Glomerular endothelial cell (primary cell): ENCODE results near the gene SPI1. TPM values are rescaled to one million over a fixed set of nuclear protein-coding genes. Genes with fewer than 3 reads are reported as not detected.
"Not testable (repeated sequence)": the region's sequence is repeated elsewhere in the genome, so short reads cannot be mapped to it uniquely, and the experiment has no call there.

ENCODE experiments used
- DNase-seq: peaks from one replicate; pipeline ENCODE4 v3.0.0-alpha.2; 2011; ENCODE audit warnings: low read depth, low spot score; ENCODE audit errors: extremely low read depth
- total RNA-seq: library from RNA; depleted of rRNA; stranded (reverse); fragments of >200 nt; gene quantifications from 2 replicates; pipeline ENCODE4 v1.2.3, GENCODE V29; 2015

The SPI1 gene
- total RNA-seq, 1 donor from 2014 or later: not detected

DNA sequence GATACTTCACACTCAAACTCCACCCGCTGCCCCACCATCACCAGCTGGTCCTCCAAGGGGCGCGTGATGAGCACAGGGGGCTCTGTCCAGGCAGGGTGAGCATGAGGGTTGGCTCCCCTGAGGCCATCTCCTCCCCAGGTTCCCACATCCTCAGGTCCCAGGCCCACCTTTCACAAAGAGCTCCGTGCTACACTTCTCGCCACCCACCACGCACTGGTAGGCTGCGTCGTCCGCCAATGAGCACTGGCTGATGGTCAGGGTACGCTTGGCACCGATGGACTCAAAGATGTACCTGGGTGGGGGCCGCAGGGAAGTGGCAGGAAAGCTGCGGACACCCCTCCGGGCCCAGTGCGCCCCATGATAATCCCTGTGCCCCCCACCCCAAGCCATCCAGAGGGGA lies 35.5 kb downstream of the SPI1 start:
- no peak for DNase-seq

DNA sequence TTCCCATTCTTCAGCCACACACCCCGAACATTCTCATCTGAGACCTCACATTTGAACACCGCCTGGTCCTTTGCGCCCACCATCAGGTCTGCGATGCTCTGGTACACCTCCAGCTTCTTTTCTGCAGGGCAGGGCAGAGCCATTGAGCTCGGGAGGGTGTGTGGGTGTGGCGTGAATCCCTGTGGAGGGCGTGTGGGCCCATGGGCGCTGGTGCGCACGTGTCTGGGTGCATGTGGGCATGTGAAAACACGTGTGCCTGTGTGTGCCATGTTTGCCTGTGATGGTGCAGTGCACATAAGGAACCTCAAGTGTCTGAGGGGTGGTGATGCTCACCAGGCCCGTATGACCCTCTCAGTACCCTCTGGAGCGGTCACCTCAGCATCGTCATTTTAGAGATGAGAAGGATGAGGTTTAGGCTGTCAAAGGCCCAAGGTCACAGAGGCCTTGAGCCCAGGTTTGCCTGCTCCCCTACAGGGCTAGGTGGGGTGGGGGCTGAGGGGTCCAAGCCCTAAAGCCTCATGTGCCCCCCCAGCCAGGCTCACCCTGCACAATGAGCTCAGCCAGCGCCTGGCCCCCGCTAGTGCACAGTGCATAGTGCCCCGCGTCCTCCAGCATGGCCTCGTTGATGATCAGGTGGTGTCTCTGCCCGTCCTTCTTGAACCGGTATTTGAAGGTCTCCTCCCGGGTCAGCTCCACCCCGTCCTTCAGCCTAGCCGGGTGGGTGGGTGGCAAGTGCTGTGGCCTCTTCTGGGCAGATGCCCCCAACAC lies 36.1 kb downstream of the SPI1 start:
- DNase-seq: no peak

DNA sequence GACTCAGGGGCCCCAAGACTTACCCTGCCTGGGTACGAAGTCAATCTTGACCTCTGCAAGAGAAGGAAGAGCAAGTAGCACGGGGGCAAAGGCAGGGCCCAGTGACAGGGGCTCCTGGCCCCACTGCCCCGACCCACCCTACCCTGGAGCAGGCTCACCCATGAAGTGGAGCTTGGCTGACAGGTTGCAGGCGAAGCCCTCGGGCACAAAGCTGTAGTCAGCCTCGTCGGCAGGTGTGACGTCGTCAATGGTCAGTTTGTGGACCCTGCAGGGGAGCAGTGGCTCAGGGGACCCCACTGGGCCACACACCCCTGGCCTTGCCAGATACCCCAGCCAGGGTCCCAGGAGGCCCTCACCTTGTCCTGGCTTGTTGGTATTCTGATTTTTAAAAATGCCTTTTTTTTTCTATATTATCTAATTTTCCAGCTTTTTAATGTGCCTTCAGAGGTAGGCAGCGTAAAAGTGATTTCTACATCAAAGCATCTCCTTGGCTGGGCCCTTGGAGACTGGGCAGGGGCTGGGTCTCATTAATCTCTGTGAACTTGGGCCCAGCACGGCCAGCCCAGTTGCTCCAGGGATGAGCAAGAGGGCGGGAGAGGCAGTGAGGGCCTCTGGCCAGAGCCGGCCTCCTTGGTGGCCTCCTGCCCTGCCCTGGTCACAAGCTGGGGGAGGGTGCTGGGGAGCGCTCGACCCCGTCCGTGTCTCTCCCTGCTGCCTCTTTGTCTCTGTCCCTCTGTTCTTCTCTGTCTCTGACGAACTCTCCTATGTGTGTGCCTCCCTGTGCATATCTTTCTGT lies 37.2 kb downstream of the SPI1 start:
- no peak for DNase-seq

DNA sequence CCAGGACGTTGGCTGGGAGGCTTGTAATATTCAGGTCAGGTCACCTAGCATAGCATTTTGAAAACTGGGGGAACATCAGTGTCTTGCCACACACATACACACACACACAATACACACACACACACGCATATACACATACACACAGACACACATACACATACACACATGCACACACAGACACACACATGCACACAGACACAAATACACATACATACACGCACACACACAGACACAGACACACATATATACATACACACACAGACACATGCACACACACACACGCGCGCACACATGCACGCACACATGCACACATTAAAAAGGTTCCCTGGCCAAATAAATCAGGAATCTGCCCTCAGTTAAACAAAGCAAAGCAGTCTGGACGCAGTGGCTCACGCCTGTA lies 38.3 kb downstream of the SPI1 start:
- DNase-seq: no peak

DNA sequence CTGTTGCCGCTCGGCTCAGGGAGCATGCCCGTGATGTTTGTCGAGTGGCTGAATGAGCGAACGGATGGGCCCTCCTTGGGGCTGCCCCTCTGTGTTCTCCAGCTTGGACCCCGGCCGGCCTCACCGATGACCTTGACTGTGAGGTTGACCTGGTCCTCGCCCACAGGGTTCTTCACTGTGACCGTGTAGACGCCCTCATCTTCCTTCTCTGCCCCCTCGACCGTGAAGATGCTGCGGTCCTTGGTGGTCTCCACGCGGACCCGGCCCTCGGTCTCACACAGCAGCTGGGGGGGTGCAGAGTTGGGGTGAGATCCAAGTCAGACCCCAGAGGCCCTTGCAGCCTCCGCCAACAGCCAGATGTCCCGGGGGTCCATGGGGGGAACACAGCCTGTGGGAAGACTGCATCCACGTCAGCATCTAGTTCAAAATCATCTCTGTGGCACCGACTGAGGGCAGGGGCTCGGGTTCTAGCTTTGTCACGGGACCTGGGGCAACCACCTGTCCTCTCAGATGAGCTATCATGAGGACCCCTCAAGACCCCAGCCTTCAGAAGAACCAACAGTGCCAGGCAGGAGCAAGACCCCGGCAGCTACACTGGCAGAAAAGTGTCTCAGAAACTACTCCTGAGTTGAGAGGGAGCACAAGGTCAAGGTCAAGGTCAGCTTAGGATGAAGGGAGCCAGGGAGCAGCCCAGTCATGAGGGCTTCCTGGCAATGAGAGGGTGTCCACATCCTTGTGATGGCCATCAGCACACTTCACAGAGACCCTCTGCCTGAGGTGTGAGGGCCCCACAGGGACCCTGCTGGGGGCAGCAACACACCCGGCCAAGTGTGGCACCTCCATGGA lies 39.7 kb downstream of the SPI1 start:
- DNase-seq: no peak

DNA sequence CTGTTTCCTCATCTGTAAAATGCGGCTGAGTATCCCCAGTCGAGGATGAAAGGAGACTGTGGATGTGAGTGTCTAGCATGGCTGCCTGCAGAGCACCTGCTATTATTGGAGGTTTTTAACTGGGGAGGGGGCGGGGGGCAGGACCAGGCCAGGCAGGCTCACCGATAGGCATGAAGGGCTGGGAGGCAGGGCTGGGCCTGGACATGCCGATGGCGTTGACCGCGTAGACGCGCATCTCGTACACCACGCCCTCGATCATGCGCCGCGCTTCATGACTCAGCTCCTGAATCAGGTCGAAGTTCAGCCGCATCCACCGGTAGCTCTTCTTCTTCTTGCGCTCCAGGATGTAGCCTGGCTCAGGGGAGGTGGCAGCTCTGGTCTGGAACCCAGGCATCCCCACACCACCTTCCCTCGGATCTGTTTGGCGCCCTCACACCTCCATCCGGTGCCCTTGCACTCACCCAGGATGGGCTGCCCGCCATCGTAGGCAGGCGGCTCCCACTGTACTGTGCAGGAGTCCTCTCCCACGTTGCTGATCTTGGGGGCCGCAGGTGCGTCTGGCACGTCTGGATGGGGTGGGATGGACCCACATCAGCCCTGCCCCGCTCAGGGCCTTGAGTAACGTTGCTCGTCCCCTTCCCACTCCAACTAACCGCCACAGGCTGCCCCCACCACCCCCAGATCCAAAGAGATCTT lies 41.0 kb downstream of the SPI1 start:
- DNase-seq: no peak

DNA sequence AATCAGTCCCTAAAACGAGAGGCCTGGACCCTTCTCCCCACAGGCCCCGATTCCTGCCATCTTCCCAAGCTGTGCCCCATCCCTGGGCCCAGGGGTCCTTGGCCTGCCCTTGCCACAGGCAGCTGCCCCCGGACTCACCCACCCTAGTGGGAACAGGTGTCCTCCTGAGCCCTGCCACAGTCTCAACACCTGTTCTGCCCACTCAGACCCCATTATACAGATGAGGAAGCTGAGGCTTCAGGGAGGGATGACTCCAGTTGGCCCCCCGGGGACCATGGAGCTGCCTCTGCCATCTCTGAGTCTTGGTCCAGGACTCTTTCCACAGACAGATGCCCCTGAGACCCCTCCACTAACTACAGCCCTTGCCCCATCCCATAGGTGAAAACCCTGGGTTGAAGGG lies 41.8 kb downstream of the SPI1 start:
- no peak for DNase-seq

DNA sequence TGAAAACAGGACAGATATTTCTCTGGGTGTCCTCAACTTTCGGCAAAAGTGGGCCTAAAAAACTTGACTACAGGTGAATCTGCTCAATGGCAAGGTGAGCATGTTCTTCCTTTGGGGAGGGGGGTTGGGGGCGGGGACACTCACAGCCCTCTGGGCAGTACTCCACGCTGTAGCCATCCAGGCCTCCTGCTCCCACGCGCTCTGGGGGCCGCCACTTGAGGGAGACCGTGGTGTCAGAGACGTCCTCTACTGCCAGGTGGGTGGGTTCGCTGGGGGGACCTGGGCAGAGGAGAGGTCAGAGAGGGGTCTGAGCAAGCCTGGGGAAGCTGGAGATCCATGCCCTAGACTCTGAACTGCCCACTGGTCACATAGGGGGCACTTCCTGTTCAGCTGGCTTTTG lies 42.6 kb downstream of the SPI1 start:
- DNase-seq: no peak

DNA sequence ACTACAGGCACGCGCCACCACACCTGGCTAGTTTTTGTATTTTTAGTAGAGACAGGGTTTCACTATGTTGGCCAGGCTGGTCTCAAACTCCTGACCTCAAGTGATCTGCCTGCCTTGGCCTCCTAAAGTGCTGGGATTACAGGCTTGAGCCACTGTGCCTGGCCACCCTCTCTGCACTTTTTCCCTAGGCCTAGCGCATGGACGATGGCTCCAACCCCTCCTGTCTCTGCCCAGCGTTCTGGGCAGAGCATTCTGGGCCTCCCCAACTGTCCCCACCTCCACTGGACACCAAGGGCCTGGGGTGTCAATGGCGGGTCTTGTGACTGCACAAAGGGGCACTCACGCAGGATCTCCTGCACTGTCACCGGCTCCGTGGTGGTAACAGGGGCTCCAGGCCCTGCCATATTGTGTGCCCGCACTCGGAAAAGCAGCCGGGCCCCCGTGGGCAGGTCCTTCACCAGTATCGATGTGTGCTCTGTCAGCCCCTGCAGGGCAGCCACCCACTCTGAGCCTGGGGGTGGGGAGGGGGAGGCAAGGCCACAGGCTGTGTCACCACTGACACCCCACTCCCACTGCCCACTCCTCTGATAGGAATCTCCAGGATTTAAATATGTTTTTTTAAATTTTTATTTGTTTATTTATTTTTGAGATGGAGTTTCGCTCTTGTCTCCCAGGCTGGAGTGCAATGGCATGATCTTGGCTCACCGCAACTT lies 43.5 kb downstream of the SPI1 start:
- not testable (repeated sequence) for DNase-seq

DNA sequence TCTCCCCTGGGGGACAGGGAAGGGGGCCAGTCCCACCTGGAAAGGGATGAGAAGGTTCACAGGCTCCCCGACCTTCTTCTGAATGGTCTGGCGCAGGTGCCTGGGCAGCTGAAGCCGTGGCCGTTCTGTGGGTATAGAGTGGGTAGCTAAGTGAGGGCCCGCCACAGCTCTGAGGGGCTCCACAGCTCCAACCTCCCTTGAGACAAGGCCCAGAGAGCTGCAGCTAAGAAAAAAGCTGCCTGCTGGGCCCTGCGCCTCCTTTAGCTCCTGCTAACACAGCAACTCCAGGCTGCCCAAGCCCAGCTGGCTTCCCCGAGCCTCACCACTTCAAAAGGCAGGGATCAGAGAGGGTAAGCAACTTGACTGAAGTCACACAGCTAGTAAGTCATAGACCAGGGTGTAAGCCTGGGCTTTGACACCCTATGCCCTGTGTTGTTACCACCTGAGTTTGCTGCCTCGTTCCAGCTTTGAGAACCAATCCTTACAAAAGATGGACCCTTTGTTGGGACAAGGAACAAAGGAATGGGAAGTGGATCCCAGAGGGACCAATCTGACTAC lies 44.4 kb downstream of the SPI1 start:
- no peak for DNase-seq

DNA sequence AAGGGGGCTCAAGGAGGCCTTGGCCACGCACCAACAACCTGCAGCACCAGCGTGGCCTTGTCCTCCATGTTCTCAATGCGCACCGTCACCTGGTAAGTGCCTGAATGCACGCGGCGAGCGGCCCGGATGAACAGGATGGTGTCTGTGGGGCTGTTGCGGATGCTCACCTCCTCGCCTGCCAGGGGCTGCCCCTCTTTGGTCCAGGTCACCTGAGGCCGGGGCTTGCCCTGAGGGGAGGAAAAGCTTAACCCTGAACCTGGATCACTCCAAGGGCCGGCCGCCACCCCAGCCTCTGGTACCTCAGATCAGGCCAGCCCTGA lies 44.9 kb downstream of the SPI1 start:
- no peak for DNase-seq

DNA sequence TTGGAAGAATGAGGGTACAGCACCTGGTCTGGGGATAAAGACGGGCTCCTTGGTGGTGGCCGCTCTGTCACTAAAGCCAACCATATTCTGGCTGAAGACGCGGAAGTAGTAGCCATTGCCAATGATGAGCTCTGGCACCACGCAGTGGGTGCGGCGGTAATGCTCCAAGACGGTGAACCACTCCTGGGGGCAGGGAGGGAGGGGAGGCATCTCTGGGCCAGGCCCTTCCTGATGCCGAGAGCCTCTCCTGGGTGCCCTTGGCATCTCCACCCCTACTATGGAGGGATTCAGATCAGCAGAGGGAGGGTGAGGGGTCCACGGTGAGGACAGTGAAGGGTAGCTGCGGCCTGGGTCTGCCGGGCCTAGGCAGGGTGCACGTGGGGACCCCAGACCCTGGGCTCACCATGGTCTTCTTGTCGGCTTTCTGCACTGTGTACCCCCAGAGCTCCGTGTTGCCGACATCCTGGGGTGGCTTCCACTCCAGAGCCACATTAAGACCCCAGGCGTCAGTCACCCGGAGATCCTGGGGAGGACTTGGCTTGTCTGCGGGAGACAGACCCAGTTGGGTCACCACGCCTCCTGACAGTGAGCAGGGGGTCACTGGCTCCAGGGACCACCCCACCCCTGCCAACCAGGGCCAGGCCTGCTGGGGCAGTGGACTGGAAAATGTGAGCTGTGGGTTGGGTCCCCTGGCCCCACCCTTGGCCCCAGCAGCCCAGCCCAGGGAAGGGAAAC lies 45.4 kb downstream of the SPI1 start:
- DNase-seq: no peak

DNA sequence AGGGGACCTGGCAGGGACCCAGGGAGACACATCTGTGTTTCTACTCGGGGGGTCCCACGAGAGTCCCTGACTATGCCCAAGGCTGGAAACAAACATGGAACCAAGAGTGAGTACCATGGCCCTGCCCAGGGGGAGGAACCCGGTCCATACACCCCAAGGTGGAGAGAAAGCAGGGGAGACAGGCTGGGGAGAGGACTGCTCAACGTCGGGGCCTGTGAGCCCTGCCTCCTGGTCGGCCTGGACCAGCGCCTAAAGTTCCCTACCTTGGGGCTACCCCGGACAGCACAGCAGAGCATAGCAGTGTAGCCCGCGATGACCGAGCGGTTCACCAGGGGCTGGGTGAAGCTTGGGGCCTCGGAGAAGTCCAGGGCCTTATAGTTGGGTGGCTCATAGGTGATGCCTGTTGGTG lies 46.0 kb downstream of the SPI1 start:
- no peak for DNase-seq

DNA sequence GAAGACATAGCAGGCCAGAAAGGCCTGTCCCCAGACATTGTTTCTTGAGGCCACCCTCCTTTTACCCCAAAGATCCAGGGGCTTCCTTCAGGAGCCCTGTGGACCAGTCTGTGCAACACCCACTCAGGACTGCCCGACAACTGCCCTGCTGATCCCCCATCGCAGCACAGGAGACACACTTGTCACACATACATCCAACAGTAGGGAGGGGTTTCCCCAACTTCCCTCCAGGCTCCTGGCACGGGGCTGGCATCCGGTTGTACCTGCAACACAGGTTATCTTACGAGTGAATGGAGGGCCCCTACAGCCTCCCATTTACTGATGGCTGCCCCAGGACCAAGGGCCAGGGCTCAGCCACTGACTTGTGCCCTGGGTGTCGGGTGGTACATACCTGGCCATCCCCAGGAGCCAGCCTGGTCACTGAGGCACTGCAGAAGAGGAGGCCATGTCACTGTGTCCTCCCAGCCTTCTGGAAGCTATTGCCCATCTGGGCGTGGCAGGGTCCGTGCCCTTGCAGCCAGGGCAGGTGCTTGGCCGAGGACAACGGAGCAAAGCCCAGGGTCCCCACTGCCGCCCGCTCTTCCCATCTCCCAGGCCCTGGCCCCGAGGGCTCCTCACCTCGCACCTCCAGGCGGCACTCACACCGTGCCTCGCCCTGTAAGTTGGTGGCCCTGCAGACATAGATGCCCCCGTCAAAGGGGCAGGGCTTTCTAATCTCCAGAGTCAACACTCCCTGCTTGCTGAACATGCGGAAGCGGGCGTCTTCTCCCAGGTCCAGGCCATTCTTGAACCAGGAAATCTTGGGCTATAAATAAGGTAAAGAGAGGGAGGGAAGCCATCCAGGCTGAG lies 46.7 kb downstream of the SPI1 start:
- no peak for DNase-seq

DNA sequence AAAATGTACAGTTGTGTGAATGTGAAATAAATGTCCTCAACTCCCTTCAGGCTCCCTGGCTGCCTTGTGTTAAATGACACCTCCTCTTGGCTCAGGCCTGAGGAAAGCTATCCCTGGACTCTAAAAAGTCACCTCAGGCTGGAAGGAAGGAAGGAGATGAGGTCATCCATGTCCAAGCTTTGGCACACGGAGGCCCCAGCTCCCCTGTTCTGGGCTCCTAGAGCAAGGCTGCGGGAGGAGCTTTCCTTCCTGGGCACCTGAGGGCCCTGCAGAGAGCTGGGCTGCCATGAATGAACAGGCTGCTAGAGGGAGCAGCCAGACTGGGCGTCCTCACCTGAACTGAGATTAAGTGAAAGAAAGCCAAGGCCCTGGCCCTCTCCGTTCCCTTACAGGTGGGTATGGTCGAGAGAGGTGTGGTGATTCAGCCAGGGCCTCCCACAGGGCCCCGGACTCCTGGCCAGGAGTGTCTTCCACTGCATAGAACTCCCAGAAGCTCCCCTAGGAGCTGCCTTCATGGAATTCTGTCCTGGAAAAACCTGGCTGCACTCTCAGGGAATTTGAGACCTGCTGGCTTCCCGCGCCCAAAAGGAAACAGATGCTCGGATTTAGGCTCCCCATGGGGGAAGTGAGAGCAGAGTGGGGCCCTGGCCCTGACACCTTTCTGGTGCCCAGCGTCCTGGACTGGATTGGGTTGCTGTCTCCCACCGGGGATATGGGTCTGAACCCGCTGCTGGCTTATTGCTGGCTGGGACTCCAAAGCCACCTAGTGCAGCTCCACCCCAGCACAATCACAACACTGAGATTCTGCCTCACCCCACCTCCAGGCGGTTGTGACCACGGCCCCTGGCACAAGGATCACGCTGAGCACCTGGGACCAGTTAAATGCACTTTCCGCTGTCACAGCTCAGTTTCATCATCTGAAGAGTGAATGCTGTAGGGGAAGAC lies 48.1 kb downstream of the SPI1 start:
- DNase-seq: peak; percentile 12

DNA sequence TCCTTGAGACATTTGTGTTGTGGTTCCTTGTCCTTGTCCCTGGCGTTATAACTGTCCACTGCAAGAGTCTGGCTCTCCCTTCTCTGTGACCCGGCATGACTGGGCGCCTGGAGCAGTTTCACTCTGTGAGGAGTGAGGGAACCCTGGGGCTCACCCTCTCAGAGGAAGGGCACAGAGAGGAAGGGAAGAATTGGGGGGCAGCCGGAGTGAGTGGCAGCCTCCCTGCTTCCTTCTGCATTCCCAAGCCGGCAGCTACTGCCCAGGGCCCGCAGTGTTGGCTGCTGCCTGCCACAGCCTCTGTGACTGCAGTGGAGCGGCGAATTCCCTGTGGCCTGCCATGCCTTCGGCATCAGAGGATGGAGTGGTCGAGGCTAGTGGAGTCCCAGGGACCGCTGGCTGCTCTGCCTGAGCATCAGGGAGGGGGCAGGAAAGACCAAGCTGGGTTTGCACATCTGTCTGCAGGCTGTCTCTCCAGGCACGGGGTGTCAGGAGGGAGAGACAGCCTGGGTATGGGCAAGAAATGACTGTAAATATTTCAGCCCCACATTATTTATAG lies 48.8 kb downstream of the SPI1 start:
- no peak for DNase-seq
